Measurements from ENCODE around the gene PI4KB. TPM values are rescaled to one million over a fixed set of nuclear protein-coding genes. Genes with fewer than 3 reads are reported as not detected.

Gene PI4KB
- total and polyA plus RNA-seq, 2 of the 4 experiments (the other 2 are of a cell fraction): 82.4 to 94.5 TPM

DNA sequence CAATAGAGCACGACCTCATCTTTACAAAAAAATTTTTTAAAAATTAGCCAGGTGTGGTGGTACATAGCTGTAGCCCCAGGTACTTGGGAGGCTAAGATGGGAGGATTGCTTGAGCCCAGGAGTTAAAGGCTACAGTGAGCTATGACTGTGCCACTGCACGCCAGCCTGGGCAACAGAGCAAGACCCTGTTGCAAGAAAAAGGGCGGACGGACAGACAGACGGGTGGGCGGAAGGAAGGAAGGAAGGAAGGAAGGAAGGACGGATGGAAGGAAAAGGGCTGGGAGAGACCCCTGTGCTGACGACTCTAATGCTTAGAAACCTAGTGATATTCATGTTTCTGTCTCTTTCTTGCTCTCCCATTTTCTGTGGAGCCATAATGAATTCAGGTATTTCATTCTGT is 14.4 kb downstream of the PI4KB start:
- CTCF ChIA-PET: no interaction called here
- in situ Hi-C loops (cut with MboI; ENCODE audit: low sequenced_read_pairs): loop anchor here (25.0 kb wide), 1 partner anchor 674 kb away; the partner anchor contains the start of gene S100A10
- H2BK5ac ChIP-seq (ENCODE audit: low read depth, low read length, poor library complexity, severe bottlenecking): peak overlapping the region; percentile 57

More for the DNA sequence above, 14.4 kb downstream of the PI4KB start:
- peak overlapping the region; percentile 38; the same call in 1 of the 2 replicates for H3K14ac ChIP-seq (replicated peaks; ENCODE audit: low read depth, low read length)
- peak overlapping the region; percentile 74; the same call in 1 of the 2 replicates for H3K23ac ChIP-seq (ENCODE audit: low read depth, low read length)
- peak overlapping the region; percentile 26; the same call in 1 of the 2 replicates for H4K91ac ChIP-seq (ENCODE audit: insufficient read depth, low read depth, low read length)
- H2AK9ac ChIP-seq (replicated peaks; ENCODE audit: low read depth, low read length, poor library complexity): no peak overlapping the region
- H3K27ac ChIP-seq (ENCODE audit: insufficient read depth, low read length): peak overlapping the region; percentile 58
- DNase-seq (no peak), ATAC-seq (ENCODE audit: low read depth) (no peak)
- peaks cover 54% of the 10 kb centered on the region for H4K20me1 ChIP-seq (ENCODE audit: insufficient read depth, low read length)
- no peak overlapping the region for H3K4me3 ChIP-seq (ENCODE audit: insufficient read depth, low read depth, low read length)
- H2BK120ac ChIP-seq (ENCODE audit: low read depth, low read length): peak overlapping the region; percentile 85
- H4K8ac ChIP-seq (ENCODE audit: low read depth in 2 of 2, low read length in 2 of 2): no peak overlapping the region; a peak in 1 of 4 replicates
- H2BK15ac ChIP-seq (ENCODE audit: low read depth, low read length): peak overlapping the region; percentile 82; the same call in 2 of the 3 replicates
- no peak overlapping the region for H3K4me2 ChIP-seq (ENCODE audit: low read depth, low read length)
- BruUV-seq (replicated peaks): no TSS peak
- peaks cover 40 to 91% of the 10 kb centered on the region in 2 experiments for H3K79me1 ChIP-seq (ENCODE audit: low read depth in 1 of 2, low read length in 2 of 2)
- H3K4ac ChIP-seq (ENCODE audit: low read depth, low read length): peak overlapping the region; percentile 78
- H3K9me1 ChIP-seq (ENCODE audit: insufficient read depth, low read length): peaks cover 56% of the 10 kb centered on the region
- dilution Hi-C loops (cut with HindIII; ENCODE audit: low sequenced_read_pairs, unreplicated experiment): no loop called here
- H3K9ac ChIP-seq (ENCODE audit: low read depth, low read length): no peak overlapping the region
- H2BK20ac ChIP-seq (ENCODE audit: low read depth, low read length): peak overlapping the region; percentile 38; the same call in 1 of the 2 replicates
- H3K9me3 ChIP-seq (ENCODE audit: control insufficient read depth, insufficient read depth, low read length): no peaks in the 10 kb centered on the region
- peaks cover 41% of the 10 kb centered on the region for H3K36me3 ChIP-seq (ENCODE audit: control insufficient read depth, insufficient read depth, low read length)
- H2AK5ac ChIP-seq (ENCODE audit: low read depth, low read length): peak overlapping the region; percentile 69
- POLR2A ChIA-PET (ENCODE audit: unreplicated experiment): interaction anchor here (0.6 kb wide), 1 partner anchor 13 kb away, joined by 3 read pairs; no protein-coding TSS in a partner anchor
- no peak overlapping the region for H3K18ac ChIP-seq (ENCODE audit: low read depth, low read length)
- H3K27me3 ChIP-seq (ENCODE audit: control insufficient read depth, insufficient read depth, low read length): no peaks in the 10 kb centered on the region
- peaks cover 39% of the 10 kb centered on the region for H3K4me1 ChIP-seq (ENCODE audit: control insufficient read depth, insufficient read depth, low read length)
- WGBS, 2 experiments (ENCODE audit: extremely low coverage in 2 of 2, insufficient read length in 1 of 2): 100% methylated on average over 3 of the region's 8 CpGs; no CpG with 5 or more reads in 1 of the 2 experiments
- no peak for TF ChIP-seq SMC3 (IDR thresholded peaks at IDR 0.05; ENCODE audit: low read depth, low read length)
- TF ChIP-seq NFE2L2 (IDR thresholded peaks at IDR 0.05; ENCODE audit: low read depth, low read length): no peak
- TF ChIP-seq RAD21 (IDR thresholded peaks at IDR 0.05; ENCODE audit: low read length): no peak
- no peak for TF ChIP-seq MAZ (IDR thresholded peaks at IDR 0.05; ENCODE audit: borderline replicate concordance, low read depth, low read length)
- TF ChIP-seq ELK1 (IDR thresholded peaks at IDR 0.05; ENCODE audit: borderline replicate concordance, low read depth, low read length): no peak
- no peak for TF ChIP-seq MXI1 (IDR thresholded peaks at IDR 0.05; ENCODE audit: borderline replicate concordance, low read depth, low read length)
- TF ChIP-seq RCOR1 (IDR thresholded peaks at IDR 0.05; ENCODE audit: insufficient replicate concordance, low read length): no peak
- TF ChIP-seq FOS (IDR thresholded peaks at IDR 0.05; ENCODE audit: low read depth, low read length): no peak
- TF ChIP-seq MAFK (IDR thresholded peaks at IDR 0.05; ENCODE audit: low read depth, low read length): no peak
- TF ChIP-seq, protein P1, sequence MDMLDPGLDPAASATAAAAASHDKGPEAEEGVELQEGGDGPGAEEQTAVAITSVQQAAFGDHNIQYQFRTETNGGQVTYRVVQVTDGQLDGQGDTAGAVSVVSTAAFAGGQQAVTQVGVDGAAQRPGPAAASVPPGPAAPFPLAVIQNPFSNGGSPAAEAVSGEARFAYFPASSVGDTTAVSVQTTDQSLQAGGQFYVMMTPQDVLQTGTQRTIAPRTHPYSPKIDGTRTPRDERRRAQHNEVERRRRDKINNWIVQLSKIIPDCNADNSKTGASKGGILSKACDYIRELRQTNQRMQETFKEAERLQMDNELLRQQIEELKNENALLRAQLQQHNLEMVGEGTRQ (IDR thresholded peaks at IDR 0.05; ENCODE audit: low read depth, low read length): no peak
- no peak for TF ChIP-seq RFX5 (IDR thresholded peaks at IDR 0.05; ENCODE audit: low read depth, low read length)
- H4K5ac ChIP-seq (ENCODE audit: low read depth, low read length): no peak overlapping the region
- H2AFZ ChIP-seq (replicated peaks; ENCODE audit: low read length, poor library complexity): no peak overlapping the region
- H3K56ac ChIP-seq (ENCODE audit: extremely low read depth, insufficient read depth, low read length): no peak overlapping the region
- intact Hi-C loops (cut with micrococcal nuclease): no loop called here

Data from IMR-90 (cell line).